HG02678 (cell line): ENCODE data around the gene TFRC.
"Not testable (repeated sequence)": the region's sequence is repeated elsewhere in the genome, so short reads cannot be mapped to it uniquely, and the experiment has no call there.

Experiments
- ATAC-seq: cut with Tn5 transposase; IDR thresholded peaks from one replicate; pipeline ENCODE4 v1.9.1; 2021; ENCODE audit warnings: mild to moderate bottlenecking, moderate library complexity; ENCODE audit not compliant: unreplicated experiment

The TFRC gene

GRCh38 chr3:196007744-196008335, 74.0 kb downstream of the TFRC start:
- ATAC-seq = no peak

GRCh38 chr3:196005338-196005737, 76.6 kb downstream of the TFRC start:
- not testable (repeated sequence) for ATAC-seq

GRCh38 chr3:196004359-196005052, 77.4 kb downstream of the TFRC start:
- ATAC-seq = not testable (repeated sequence)

GRCh38 chr3:196003611-196004010, 78.3 kb downstream of the TFRC start:
- no peak for ATAC-seq

GRCh38 chr3:196002721-196003120, 79.2 kb downstream of the TFRC start:
- not testable (repeated sequence) for ATAC-seq

- not testable (repeated sequence) for ATAC-seq
Measured at GRCh38 chr3:196001240-196001639, 80.7 kb downstream of the TFRC start.

- not testable (repeated sequence) for ATAC-seq
Measured at GRCh38 chr3:196000360-196000950, 81.4 kb downstream of the TFRC start.

GRCh38 chr3:195999896-196000295, 82.0 kb downstream of the TFRC start:
- ATAC-seq = no peak
